ENCODE data around the gene RPS27. TPM values are rescaled to one million over a fixed set of nuclear protein-coding genes. Genes with fewer than 3 reads are reported as not detected.
"Not testable (repeated sequence)": the region's sequence is repeated elsewhere in the genome, so short reads cannot be mapped to it uniquely, and the experiment has no call there.

The RPS27 gene
- total RNA-seq, 1 donor from 2014 or later: 1,011 TPM

DNA sequence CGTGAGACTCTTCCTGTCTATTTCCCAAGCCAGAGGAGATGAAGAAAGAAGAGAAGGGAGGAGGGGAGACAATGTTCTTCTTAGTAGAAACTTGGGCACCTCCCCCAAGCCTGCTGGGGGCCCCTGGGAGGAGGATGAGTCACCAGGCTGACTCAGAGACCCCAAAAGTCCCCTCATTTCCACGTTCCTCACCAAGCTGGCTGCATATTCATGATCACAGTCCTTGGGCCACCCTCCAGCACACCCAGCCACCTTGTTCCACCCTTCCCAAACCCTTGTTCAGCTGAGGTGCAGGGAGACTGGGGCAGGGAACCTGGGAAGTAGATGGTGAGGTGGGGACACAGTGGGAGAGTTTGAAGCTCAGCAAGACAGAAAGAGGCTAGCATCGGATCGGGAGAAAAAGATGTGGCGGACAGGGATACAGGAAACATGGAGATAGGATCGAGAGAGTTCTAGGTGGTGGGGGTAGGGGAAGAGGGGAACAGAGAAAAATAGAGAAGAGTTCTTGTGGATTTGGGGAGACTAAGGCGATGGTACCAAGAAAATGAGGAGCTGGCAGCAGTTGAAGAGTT lies 5.1 kb upstream of the RPS27 start:
- DNase-seq (ENCODE audit: extremely low read depth, low read depth, low spot score): no peak

DNA sequence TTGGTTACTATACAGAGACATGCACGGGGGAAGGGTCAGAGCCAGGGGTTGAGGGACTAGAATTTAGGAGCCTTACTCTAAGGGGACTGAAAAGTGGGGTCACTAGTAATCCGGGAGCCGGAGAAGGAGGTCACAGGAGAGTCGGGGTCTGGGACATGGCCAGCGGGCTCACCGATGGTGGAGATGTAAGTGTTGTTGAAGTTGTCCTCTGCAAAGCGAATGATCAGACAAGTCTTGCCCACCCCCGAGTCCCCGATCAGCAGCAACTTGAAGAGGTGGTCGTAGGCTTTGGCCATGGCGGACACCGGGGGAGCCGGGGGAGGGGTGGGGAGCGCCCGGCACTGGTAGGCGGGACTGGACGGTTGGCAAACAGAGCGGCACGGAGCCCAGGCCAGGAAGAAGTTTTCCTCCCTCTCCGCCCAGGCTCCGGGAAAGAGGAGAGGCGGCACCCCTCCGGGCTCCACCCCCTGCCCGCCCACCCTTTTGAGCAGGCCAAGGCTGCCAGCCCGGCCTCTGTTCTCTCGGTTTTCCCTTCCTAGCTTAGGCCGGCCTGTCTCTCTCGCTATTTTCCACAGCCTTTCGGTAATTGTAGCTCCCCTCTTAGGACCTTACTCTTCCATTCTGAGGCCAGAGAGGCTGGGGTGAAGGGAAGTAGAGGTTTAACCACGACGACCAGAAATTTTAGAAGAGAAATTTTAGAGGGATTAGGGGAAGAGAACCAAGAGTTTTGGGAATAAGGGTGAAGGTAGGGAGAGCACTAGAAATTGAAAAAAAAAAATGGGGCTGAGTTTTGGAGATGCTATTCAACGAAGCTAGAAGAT lies 4.4 kb upstream of the RPS27 start, which contains the start of gene RAB13:
RAB13 (minus strand) TSS at position 399 of the 821 bp plus-strand sequence; CDS start at position 296, 103 bp downstream.
- DNase-seq (ENCODE audit: extremely low read depth, low read depth, low spot score): no peak

DNA sequence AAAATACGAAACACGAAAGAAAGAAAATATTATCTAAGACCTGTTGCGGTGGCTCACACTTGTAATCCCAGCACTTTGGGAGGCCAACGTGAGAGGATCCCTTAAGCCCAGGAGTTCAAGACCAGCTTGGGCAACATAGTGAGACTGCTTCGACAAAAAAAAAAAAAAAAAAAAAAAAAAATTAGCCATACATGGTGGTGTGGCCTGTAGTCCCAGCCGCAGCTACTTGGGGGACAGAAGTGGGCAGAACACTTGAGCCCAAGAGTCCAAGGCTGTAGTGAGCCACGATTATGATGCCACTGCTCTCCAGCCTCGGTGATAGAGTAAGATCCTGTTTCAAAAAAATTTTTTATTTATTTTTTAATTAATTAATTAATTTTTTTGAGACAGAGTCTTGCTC lies 2.9 kb upstream of the RPS27 start:
- no peak for DNase-seq (ENCODE audit: extremely low read depth, low read depth, low spot score)

GRCh38 chr1:153991151-153991630 lies 629 bp downstream of the RPS27 start:
- no peak for DNase-seq (ENCODE audit: extremely low read depth, low read depth, low spot score)

- DNase-seq (ENCODE audit: extremely low read depth, low read depth, low spot score): no peak
Measured at GRCh38 chr1:153991806-153992205, 1.2 kb downstream of the RPS27 start.

- no peak for DNase-seq (ENCODE audit: extremely low read depth, low read depth, low spot score)
Measured at GRCh38 chr1:153995202-153995601, 4.6 kb downstream of the RPS27 start.

- DNase-seq (ENCODE audit: extremely low read depth, low read depth, low spot score): no peak
Measured at GRCh38 chr1:153995640-153996039, 5.1 kb downstream of the RPS27 start.

GRCh38 chr1:153996882-153997281 lies 6.3 kb downstream of the RPS27 start:
- DNase-seq (ENCODE audit: extremely low read depth, low read depth, low spot score): not testable (repeated sequence)

GRCh38 chr1:154000420-154000819 lies 9.9 kb downstream of the RPS27 start:
- DNase-seq (ENCODE audit: extremely low read depth, low read depth, low spot score): no peak

DNA sequence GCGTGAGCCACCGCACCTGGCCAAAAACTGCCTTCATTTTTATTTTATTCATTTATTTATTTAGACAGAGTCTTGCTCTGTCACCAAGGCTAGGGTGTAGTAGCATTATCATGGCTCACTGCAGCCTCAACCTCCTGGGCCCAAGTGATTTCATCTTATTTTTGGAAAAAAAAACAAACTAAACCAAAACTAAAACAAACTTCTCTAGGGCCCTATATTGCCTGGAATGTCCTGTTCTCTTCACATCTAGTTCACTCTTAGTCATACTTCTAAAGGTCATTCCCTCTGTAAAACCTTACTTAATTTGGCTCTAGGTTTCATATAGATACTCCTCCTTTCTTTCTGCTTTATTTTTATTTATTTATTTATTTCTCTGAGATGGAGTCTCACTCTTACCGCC lies 15.6 kb downstream of the RPS27 start:
- no peak for DNase-seq (ENCODE audit: extremely low read depth, low read depth, low spot score)

GRCh38 chr1:154012129-154012528 lies 21.6 kb downstream of the RPS27 start:
- DNase-seq (ENCODE audit: extremely low read depth, low read depth, low spot score): no peak

GRCh38 chr1:154012543-154012942 lies 22.0 kb downstream of the RPS27 start:
- not testable (repeated sequence) for DNase-seq (ENCODE audit: extremely low read depth, low read depth, low spot score)

- DNase-seq (ENCODE audit: extremely low read depth, low read depth, low spot score): no peak
Measured at GRCh38 chr1:154014154-154014907, 23.8 kb downstream of the RPS27 start.

- DNase-seq (ENCODE audit: extremely low read depth, low read depth, low spot score): no peak
Measured at GRCh38 chr1:154019269-154019668, 28.7 kb downstream of the RPS27 start.

- no peak for DNase-seq (ENCODE audit: extremely low read depth, low read depth, low spot score)
Measured at GRCh38 chr1:154019940-154020339, 29.4 kb downstream of the RPS27 start.

GRCh38 chr1:154033697-154034096 lies 43.1 kb downstream of the RPS27 start:
- not testable (repeated sequence) for DNase-seq (ENCODE audit: extremely low read depth, low read depth, low spot score)

Other genes starting within 250 kb of the RPS27 start
- gene SLC27A3, start 215.4 kb upstream of the RPS27 start, total RNA-seq: 13.4 and 15.7 TPM in 2 replicates
- gene GATAD2B, start 67.8 kb upstream of the RPS27 start, total RNA-seq: 14.7 and 23.9 TPM in 2 replicates
- 32.7 and 43.7 TPM in 2 replicates for gene DENND4B, start 44.0 kb upstream of the RPS27 start, total RNA-seq
- gene CRTC2, start 32.1 kb upstream of the RPS27 start, total RNA-seq: 12.4 and 15.3 TPM in 2 replicates
- gene SLC39A1, start 27.2 kb upstream of the RPS27 start, total RNA-seq: 84.0 and 109 TPM in 2 replicates
- 5.4 and 10.5 TPM in 2 replicates for gene CREB3L4, start 22.9 kb upstream of the RPS27 start, total RNA-seq
- gene JTB, start 13.1 kb upstream of the RPS27 start, total RNA-seq: 156 and 177 TPM in 2 replicates
- 72.6 and 77.4 TPM in 2 replicates for gene RAB13, start 4.4 kb upstream of the RPS27 start, total RNA-seq
- not detected in 2 replicates for gene NUP210L, start 164.3 kb downstream of the RPS27 start, total RNA-seq
- 712 and 835 TPM in 2 replicates for gene TPM3, start 201.3 kb downstream of the RPS27 start, total RNA-seq
- gene CFAP141, start 215.6 kb downstream of the RPS27 start, total RNA-seq: not detected in 2 replicates
- gene UBAP2L, start 230.2 kb downstream of the RPS27 start, total RNA-seq: 95.6 and 120 TPM in 2 replicates